HEK293 (cell line): ENCODE results near the gene FTO.

Source experiments
- CTCF ChIA-PET: fragments of 350-600 bp; formaldehyde crosslinking; extraction: SDS; loops from one replicate; lab custom pipeline; 2021; ENCODE audit warnings: antibody characterized with exemption; lab: Yijun Ruan, JAX
- POLR2A ChIA-PET: fragments of 300-600 bp; formaldehyde crosslinking; extraction: SDS; loops from one replicate; lab custom pipeline; 2020; ENCODE audit warnings: antibody characterized with exemption, inconsistent platforms; lab: Yijun Ruan, JAX
- H3K27ac ChIP-seq: fragments of 200-500 bp; sonication (Bioruptor generic); 2 replicates; pipeline ENCODE4 v1.5.1; 2014; ENCODE audit warnings: low read depth, low read length, control low read depth, inconsistent platforms; ENCODE audit errors: extremely low read depth
- H3K36me3 ChIP-seq, 2 experiments: fragments of 200-500 bp in 1 of 2; sonication (Bioruptor generic) in 1 of 2; 1 replicate in 1 of 2; 2 replicates in 1 of 2; pipeline ENCODE4 v1.5.1; 2014 to 2017; ENCODE audit warnings: inconsistent platforms in 2 of 2, low read length in 2 of 2; ENCODE audit not compliant: control insufficient read depth in 2 of 2, insufficient read depth in 1 of 2
- H3K4me1 ChIP-seq: fragments of 200-500 bp; sonication (Bioruptor generic); 2 replicates; pipeline ENCODE4 v1.5.1; 2014; ENCODE audit warnings: mild to moderate bottlenecking, low read length, inconsistent platforms; ENCODE audit not compliant: control insufficient read depth, insufficient read depth
- H3K4me3 ChIP-seq: 2 replicates; pipeline ENCODE4 v1.5.1; 2011; ENCODE audit warnings: low read depth, mild to moderate bottlenecking, control low read depth, low read length, moderate library complexity
- H3K9me3 ChIP-seq: fragments of 200-500 bp; sonication (Bioruptor generic); 2 replicates; pipeline ENCODE4 v1.5.1; 2014; ENCODE audit warnings: low read depth, low read length, inconsistent platforms; ENCODE audit not compliant: control insufficient read depth, insufficient read depth
- BCL11B ChIP-seq: fragments of 450-650 bp; formaldehyde crosslinking; IDR thresholded peaks from 2 replicates; pipeline ENCODE4 v1.5.1; 2016; ENCODE audit warnings: low read depth, missing biosample characterization, missing genetic modification characterization
- GLIS1 ChIP-seq: fragments of 450-650 bp; formaldehyde crosslinking; IDR thresholded peaks from 2 replicates; pipeline ENCODE4 v1.5.1; 2016; ENCODE audit warnings: missing biosample characterization, missing genetic modification characterization
- MYNN ChIP-seq: fragments of 450-650 bp; formaldehyde crosslinking; IDR thresholded peaks from 2 replicates; pipeline ENCODE4 v1.5.1; 2016; ENCODE audit warnings: missing biosample characterization, missing genetic modification characterization, borderline replicate concordance
- ZNF10 ChIP-seq: fragments of 450-650 bp; formaldehyde crosslinking; IDR thresholded peaks from 2 replicates; pipeline ENCODE4 v1.5.1; 2017; ENCODE audit warnings: missing biosample characterization, missing genetic modification characterization
- ZNF112 ChIP-seq: fragments of 450-650 bp; formaldehyde crosslinking; IDR thresholded peaks from 2 replicates; pipeline ENCODE4 v1.5.0; 2017; ENCODE audit warnings: missing biosample characterization, missing genetic modification characterization
- ZNF155 ChIP-seq: fragments of 450-650 bp; formaldehyde crosslinking; IDR thresholded peaks from 2 replicates; pipeline ENCODE4 v1.5.1; 2016; ENCODE audit warnings: missing biosample characterization, missing genetic modification characterization
- ZNF16 ChIP-seq: fragments of 450-650 bp; formaldehyde crosslinking; IDR thresholded peaks from 2 replicates; pipeline ENCODE4 v1.5.1; 2016; ENCODE audit warnings: low read depth, missing biosample characterization, missing genetic modification characterization
- ZNF175 ChIP-seq: fragments of 450-650 bp; formaldehyde crosslinking; IDR thresholded peaks from 2 replicates; pipeline ENCODE4 v1.5.1; 2016; ENCODE audit warnings: missing biosample characterization, missing genetic modification characterization
- ZNF19 ChIP-seq: fragments of 450-650 bp; formaldehyde crosslinking; IDR thresholded peaks from 2 replicates; pipeline ENCODE4; 2016; ENCODE audit warnings: missing biosample characterization, missing genetic modification characterization, low read depth
- ZNF266 ChIP-seq: fragments of 450-650 bp; formaldehyde crosslinking; IDR thresholded peaks from 2 replicates; pipeline ENCODE4 v1.5.1; 2016; ENCODE audit warnings: missing biosample characterization, missing genetic modification characterization, low read depth
- ZNF292 ChIP-seq: fragments of 450-650 bp; formaldehyde crosslinking; IDR thresholded peaks from 2 replicates; pipeline ENCODE4 v1.5.1; 2016; ENCODE audit warnings: low read depth, missing biosample characterization, missing genetic modification characterization, borderline replicate concordance
- ZNF366 ChIP-seq: fragments of 450-650 bp; formaldehyde crosslinking; conservative IDR thresholded peaks from 2 replicates; pipeline ENCODE4 v1.5.1; 2016; ENCODE audit warnings: missing biosample characterization, missing genetic modification characterization
- ZNF423 ChIP-seq: fragments of 450-650 bp; formaldehyde crosslinking; IDR thresholded peaks from 2 replicates; pipeline ENCODE4 v1.5.1; 2016; ENCODE audit warnings: missing biosample characterization, missing genetic modification characterization
- ZNF561 ChIP-seq: fragments of 450-650 bp; IDR thresholded peaks from 2 replicates; pipeline ENCODE4 v1.5.1; 2018; ENCODE audit warnings: missing biosample characterization, missing genetic modification characterization, borderline replicate concordance
- ZNF624 ChIP-seq: fragments of 450-650 bp; formaldehyde crosslinking; IDR thresholded peaks from 2 replicates; pipeline ENCODE4 v1.5.1; 2017; ENCODE audit warnings: missing biosample characterization, missing genetic modification characterization
- ZNF777 ChIP-seq: fragments of 450-650 bp; formaldehyde crosslinking; IDR thresholded peaks from 2 replicates; pipeline ENCODE4 v1.5.1; 2017; ENCODE audit warnings: missing biosample characterization, missing genetic modification characterization, borderline replicate concordance
- TF ChIP-seq, protein P1 (sequence below): fragments of 450-650 bp; formaldehyde crosslinking; conservative IDR thresholded peaks from 2 replicates; pipeline ENCODE4 v1.5.1; 2016; ENCODE audit warnings: low read depth, missing biosample characterization, missing genetic modification characterization
- TF ChIP-seq, protein P2 (sequence below): fragments of 450-650 bp; formaldehyde crosslinking; IDR thresholded peaks from 2 replicates; pipeline ENCODE4 v1.5.1; 2016; ENCODE audit warnings: missing biosample characterization, missing genetic modification characterization
- TF ChIP-seq, protein P3 (sequence below): fragments of 450-650 bp; formaldehyde crosslinking; IDR thresholded peaks from 2 replicates; pipeline ENCODE4 v1.5.1; 2016; ENCODE audit warnings: missing biosample characterization, missing genetic modification characterization, borderline replicate concordance
- TF ChIP-seq, protein P4 (sequence below): fragments of 450-650 bp; formaldehyde crosslinking; IDR thresholded peaks from 2 replicates; pipeline ENCODE4; 2016; ENCODE audit warnings: missing biosample characterization, missing genetic modification characterization

FTO gene

DNA sequence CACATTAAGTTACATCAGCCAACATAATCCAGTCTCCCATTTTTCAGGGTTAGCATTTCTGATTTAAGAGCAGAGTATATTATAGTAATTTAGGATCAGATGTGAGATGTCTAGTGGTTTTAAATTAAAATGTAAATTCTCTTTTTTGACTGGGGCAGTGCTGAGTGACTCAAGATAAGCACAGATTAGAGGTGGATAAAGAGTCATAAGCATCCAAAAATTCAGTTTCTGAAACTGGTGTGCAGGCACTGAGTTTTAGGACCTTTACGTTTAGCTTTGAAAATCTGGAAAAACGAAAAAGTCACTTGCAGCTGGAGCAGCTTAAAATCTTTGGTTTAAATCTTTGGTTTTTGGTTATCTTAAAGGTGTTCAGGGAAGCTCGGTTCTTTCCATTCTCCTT lies 190.7 kb downstream of the FTO start:
- Histone ChIP-seq H3K27ac (no peak overlapping the region), H3K9me3 (no peaks in the 10 kb centered on the region), H3K4me3 (no peak overlapping the region), H3K36me3 (no peaks in the 10 kb centered on the region), H3K4me1 (peaks cover 20% of the 10 kb centered on the region)
- ChIA-PET CTCF (no interaction called here), POLR2A (no interaction called here)
- no peak for TF ChIP-seq ZNF366 (tag by site-specific recombination)

DNA sequence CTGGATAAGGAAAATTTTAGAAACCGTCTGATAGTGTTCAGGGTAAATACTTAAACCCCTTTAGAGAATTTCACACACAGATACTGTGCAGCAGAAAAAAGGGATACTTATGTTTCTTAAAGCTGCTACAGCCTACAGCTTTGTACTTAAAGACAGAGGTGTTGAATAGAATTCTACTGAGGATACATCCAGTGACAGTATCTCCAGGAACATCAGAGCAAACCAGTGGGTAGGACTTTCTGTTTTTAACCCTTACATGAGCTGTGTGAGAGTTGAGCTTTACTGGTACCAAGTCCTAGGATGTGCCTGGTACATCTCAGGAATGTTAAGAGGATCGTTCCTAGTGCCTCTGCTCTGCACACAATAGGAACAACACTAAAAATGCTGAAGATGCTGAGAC lies 191.5 kb downstream of the FTO start:
- CTCF ChIA-PET: no interaction called here
- H3K36me3 ChIP-seq: no peaks in the 10 kb centered on the region
- TF ChIP-seq ZNF10: no peak
- TF ChIP-seq, protein P1, sequence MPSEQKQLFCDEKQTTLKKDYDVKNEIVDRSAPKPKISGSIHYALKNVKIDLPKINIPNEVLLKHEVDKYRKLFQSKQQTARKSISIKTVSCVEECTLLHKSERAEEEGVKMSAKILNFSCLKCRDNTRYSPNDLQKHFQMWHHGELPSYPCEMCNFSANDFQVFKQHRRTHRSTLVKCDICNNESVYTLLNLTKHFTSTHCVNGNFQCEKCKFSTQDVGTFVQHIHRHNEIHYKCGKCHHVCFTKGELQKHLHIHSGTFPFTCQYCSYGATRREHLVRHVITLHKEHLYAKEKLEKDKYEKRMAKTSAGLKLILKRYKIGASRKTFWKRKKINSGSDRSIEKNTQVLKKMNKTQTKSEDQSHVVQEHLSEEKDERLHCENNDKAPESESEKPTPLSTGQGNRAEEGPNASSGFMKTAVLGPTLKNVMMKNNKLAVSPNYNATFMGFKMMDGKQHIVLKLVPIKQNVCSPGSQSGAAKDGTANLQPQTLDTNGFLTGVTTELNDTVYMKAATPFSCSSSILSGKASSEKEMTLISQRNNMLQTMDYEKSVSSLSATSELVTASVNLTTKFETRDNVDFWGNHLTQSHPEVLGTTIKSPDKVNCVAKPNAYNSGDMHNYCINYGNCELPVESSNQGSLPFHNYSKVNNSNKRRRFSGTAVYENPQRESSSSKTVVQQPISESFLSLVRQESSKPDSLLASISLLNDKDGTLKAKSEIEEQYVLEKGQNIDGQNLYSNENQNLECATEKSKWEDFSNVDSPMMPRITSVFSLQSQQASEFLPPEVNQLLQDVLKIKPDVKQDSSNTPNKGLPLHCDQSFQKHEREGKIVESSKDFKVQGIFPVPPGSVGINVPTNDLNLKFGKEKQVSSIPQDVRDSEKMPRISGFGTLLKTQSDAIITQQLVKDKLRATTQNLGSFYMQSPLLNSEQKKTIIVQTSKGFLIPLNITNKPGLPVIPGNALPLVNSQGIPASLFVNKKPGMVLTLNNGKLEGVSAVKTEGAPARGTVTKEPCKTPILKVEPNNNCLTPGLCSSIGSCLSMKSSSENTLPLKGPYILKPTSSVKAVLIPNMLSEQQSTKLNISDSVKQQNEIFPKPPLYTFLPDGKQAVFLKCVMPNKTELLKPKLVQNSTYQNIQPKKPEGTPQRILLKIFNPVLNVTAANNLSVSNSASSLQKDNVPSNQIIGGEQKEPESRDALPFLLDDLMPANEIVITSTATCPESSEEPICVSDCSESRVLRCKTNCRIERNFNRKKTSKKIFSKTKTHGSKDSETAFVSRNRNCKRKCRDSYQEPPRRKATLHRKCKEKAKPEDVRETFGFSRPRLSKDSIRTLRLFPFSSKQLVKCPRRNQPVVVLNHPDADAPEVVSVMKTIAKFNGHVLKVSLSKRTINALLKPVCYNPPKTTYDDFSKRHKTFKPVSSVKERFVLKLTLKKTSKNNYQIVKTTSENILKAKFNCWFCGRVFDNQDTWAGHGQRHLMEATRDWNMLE (tag by site-specific recombination): no peak
- TF ChIP-seq ZNF19 (tag by site-specific recombination): no peak
- TF ChIP-seq, protein P2, sequence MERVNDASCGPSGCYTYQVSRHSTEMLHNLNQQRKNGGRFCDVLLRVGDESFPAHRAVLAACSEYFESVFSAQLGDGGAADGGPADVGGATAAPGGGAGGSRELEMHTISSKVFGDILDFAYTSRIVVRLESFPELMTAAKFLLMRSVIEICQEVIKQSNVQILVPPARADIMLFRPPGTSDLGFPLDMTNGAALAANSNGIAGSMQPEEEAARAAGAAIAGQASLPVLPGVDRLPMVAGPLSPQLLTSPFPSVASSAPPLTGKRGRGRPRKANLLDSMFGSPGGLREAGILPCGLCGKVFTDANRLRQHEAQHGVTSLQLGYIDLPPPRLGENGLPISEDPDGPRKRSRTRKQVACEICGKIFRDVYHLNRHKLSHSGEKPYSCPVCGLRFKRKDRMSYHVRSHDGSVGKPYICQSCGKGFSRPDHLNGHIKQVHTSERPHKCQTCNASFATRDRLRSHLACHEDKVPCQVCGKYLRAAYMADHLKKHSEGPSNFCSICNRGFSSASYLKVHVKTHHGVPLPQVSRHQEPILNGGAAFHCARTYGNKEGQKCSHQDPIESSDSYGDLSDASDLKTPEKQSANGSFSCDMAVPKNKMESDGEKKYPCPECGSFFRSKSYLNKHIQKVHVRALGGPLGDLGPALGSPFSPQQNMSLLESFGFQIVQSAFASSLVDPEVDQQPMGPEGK (tag by site-specific recombination): no peak
- TF ChIP-seq GLIS1 (tag by site-specific recombination): no peak
- no peak for TF ChIP-seq ZNF777 (tag by site-specific recombination)
- no peak for TF ChIP-seq ZNF155
- TF ChIP-seq, all 188 proteins: peak for 0
- H3K27ac ChIP-seq: no peak overlapping the region
- POLR2A ChIA-PET: no interaction called here
- H3K9me3 ChIP-seq: no peaks in the 10 kb centered on the region
- no peak overlapping the region for H3K4me3 ChIP-seq
- peaks cover 20% of the 10 kb centered on the region for H3K4me1 ChIP-seq

DNA sequence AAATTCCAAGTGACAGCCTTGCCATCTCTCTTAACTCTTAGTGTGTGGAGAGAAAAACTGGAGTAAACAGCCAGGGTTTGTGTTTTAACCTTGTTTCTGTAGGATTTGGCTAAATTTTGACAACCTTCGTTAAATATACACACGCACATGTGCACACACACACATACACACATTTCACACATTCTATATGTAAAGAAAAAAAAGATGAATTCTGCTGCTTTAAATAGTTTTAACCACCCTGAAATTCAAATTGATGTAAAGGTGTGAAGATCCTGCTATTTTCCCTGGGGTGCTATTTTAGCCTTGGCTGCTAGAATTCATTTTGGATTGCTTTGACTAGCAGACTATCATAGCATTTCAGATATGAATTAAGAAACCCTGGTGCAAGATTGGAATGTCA lies 191.9 kb downstream of the FTO start:
- POLR2A ChIA-PET: no interaction called here
- TF ChIP-seq, protein P3, sequence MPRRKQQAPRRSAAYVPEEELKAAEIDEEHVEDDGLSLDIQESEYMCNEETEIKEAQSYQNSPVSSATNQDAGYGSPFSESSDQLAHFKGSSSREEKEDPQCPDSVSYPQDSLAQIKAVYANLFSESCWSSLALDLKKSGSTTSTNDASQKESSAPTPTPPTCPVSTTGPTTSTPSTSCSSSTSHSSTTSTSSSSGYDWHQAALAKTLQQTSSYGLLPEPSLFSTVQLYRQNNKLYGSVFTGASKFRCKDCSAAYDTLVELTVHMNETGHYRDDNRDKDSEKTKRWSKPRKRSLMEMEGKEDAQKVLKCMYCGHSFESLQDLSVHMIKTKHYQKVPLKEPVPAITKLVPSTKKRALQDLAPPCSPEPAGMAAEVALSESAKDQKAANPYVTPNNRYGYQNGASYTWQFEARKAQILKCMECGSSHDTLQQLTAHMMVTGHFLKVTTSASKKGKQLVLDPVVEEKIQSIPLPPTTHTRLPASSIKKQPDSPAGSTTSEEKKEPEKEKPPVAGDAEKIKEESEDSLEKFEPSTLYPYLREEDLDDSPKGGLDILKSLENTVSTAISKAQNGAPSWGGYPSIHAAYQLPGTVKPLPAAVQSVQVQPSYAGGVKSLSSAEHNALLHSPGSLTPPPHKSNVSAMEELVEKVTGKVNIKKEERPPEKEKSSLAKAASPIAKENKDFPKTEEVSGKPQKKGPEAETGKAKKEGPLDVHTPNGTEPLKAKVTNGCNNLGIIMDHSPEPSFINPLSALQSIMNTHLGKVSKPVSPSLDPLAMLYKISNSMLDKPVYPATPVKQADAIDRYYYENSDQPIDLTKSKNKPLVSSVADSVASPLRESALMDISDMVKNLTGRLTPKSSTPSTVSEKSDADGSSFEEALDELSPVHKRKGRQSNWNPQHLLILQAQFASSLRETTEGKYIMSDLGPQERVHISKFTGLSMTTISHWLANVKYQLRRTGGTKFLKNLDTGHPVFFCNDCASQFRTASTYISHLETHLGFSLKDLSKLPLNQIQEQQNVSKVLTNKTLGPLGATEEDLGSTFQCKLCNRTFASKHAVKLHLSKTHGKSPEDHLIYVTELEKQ (tag by site-specific recombination): no peak
- no peak for TF ChIP-seq ZNF292 (tag by site-specific recombination)
- TF ChIP-seq, protein P4, sequence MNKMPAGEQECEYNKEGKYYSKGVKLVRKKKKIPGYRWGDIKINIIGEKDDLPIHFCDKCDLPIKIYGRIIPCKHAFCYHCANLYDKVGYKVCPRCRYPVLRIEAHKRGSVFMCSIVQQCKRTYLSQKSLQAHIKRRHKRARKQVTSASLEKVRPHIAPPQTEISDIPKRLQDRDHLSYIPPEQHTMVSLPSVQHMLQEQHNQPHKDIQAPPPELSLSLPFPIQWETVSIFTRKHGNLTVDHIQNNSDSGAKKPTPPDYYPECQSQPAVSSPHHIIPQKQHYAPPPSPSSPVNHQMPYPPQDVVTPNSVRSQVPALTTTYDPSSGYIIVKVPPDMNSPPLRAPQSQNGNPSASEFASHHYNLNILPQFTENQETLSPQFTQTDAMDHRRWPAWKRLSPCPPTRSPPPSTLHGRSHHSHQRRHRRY: no peak
- no peak for TF ChIP-seq ZNF624 (tag by site-specific recombination)
- TF ChIP-seq ZNF561 (tag by site-specific recombination): no peak
- no peak for TF ChIP-seq BCL11B (tag by site-specific recombination)
- TF ChIP-seq ZNF19 (tag by site-specific recombination): no peak
- no peak for TF ChIP-seq ZNF266
- TF ChIP-seq ZNF423 (tag by site-specific recombination): no peak
- TF ChIP-seq ZNF175 (tag by site-specific recombination): no peak
- no peak for TF ChIP-seq GLIS1 (tag by site-specific recombination)
- no peak for TF ChIP-seq ZNF10
- no peak for TF ChIP-seq MYNN
- TF ChIP-seq ZNF16 (tag by site-specific recombination): no peak
- no peak for TF ChIP-seq ZNF112 (tag by site-specific recombination)

More for the DNA sequence above, 191.9 kb downstream of the FTO start:
- Histone ChIP-seq H3K9me3 (no peaks in the 10 kb centered on the region), H3K4me1 (peaks cover 21% of the 10 kb centered on the region), H3K4me3 (no peak overlapping the region), H3K36me3 (no peaks in the 10 kb centered on the region), H3K27ac (no peak overlapping the region)
- CTCF ChIA-PET: no interaction called here
